Left lung (tissue), 10 donors: ENCODE data around the gene CHCHD6. TPM values are rescaled to one million over a fixed set of nuclear protein-coding genes. Genes with fewer than 3 reads are reported as not detected.

ENCODE experiments used
- ATAC-seq: fragments of 200-7000 bp; cut with Tn5 transposase; one replicate; pipeline ENCODE4 v1.9.1; 2020; ENCODE audit warnings: moderate library complexity
- DNase-seq, 4 donors: peaks; one replicate each; pipeline ENCODE4 v3.0.0-alpha.2; 2013 to 2020
- H3K27ac ChIP-seq, 2 donors: fragments of 200-600 bp; sonication (generic) in 1 of 2; one replicate each; pipeline versions ENCODE4 v1.5.0 to v1.8.0; 2020 to 2021
- H3K27me3 ChIP-seq, 2 donors: fragments of 200-600 bp; sonication (generic) in 1 of 2; one replicate each; pipeline versions ENCODE4 v1.5.0 to v1.8.0; 2020 to 2021
- H3K36me3 ChIP-seq, 2 donors: fragments of 200-600 bp; sonication (generic) in 1 of 2; one replicate each; pipeline versions ENCODE4 v1.5.0 to v1.8.0; 2020 to 2021
- H3K4me1 ChIP-seq, 2 donors: fragments of 200-600 bp; one replicate each; pipeline ENCODE4 v1.8.0; 2021
- H3K4me3 ChIP-seq, 2 donors: fragments of 200-600 bp; sonication (generic) in 1 of 2; one replicate each; pipeline versions ENCODE4 v1.5.0 to v1.8.0; 2020 to 2021; ENCODE audit warnings: mild to moderate bottlenecking in 1 of 2
- H3K9me3 ChIP-seq, 2 donors: fragments of 200-600 bp; sonication (generic) in 1 of 2; one replicate each; pipeline versions ENCODE4 v1.5.0 to v1.8.0; 2020 to 2021
- CTCF ChIP-seq, 2 donors: fragments of 200-600 bp; sonication (generic) in 1 of 2; IDR thresholded peaks; one replicate each; pipeline versions ENCODE4 v1.5.0 to v1.8.0; 2021; ENCODE audit warnings: antibody characterized with exemption in 2 of 2
- intact Hi-C, 2 donors: fragments of 100-400 bp; cut with DNase I; formaldehyde crosslinking; loops; one replicate each; pipeline versions ENCODE4 v1.11.2 to v1.14.2; 2022
- polyA plus RNA-seq, 6 donors: library from polyadenylated mRNA; unstranded; fragments of 120-200 nt; gene quantifications; one replicate each; pipeline ENCODE4 v1.2.1, GENCODE V29; 2013; ENCODE audit not compliant: insufficient read length in 6 of 6
- total RNA-seq, 2 donors: library from RNA; stranded (reverse); fragmentation: NEBNext Ultra II Directional; extraction: Animal tissue kit (Norgen Biotek cat#: 25700); gene quantifications; one replicate each; pipeline ENCODE4 v1.2.1, GENCODE V29; 2021
- donor health status: DM: no; HTN: yes; CAD: no.
- donor health status: DM: no; HTN: no; CAD: no.

CHCHD6 gene
- total and polyA plus RNA-seq, 8 donors: 11.8 to 21.1 (median 18.4) TPM

GRCh38 chr3:126988451-126989021 lies 284.5 kb downstream of the CHCHD6 start:
- intact Hi-C loops: no loop called here
- ATAC-seq: no peak

GRCh38 chr3:126989316-126990023 lies 285.4 kb downstream of the CHCHD6 start:
- Histone ChIP-seq H3K4me1 (peaks cover 6 to 16% of the 10 kb centered on the region in 2 donors), H3K4me3 (no peak overlapping the region), H3K9me3 (no peaks in the 10 kb centered on the region), H3K36me3 (peaks cover 0 to 39% of the 10 kb centered on the region in 2 donors), H3K27me3 (peaks cover 0 to 9% of the 10 kb centered on the region in 2 donors), H3K27ac (no peak overlapping the region)
- intact Hi-C loops: no loop called here
- TF ChIP-seq CTCF (IDR thresholded peaks at IDR 0.05): no peak
- peak in 1 of 4 donors; percentile 76 for DNase-seq
- ATAC-seq: no peak

More at GRCh38 chr3:126988451-126989021, 284.5 kb downstream of the CHCHD6 start:
- peak in 1 of 4 donors; percentile 77 for DNase-seq
- Histone ChIP-seq H3K27ac (no peak overlapping the region), H3K9me3 (no peaks in the 10 kb centered on the region), H3K27me3 (peaks cover 0 to 18% of the 10 kb centered on the region in 2 donors), H3K36me3 (peaks cover 0 to 39% of the 10 kb centered on the region in 2 donors), H3K4me3 (no peak overlapping the region), H3K4me1 (peaks cover 6 to 20% of the 10 kb centered on the region in 2 donors)
- no peak for TF ChIP-seq CTCF (IDR thresholded peaks at IDR 0.05)

GRCh38 chr3:126990024-126990700 lies 286.1 kb downstream of the CHCHD6 start:
- no peak for TF ChIP-seq CTCF (IDR thresholded peaks at IDR 0.05)
- Histone ChIP-seq H3K4me3 (no peak overlapping the region), H3K36me3 (peaks cover 0 to 39% of the 10 kb centered on the region in 2 donors), H3K9me3 (no peaks in the 10 kb centered on the region), H3K4me1 (peaks cover 9 to 15% of the 10 kb centered on the region in 2 donors), H3K27me3 (peaks cover 0 to 2% of the 10 kb centered on the region in 2 donors), H3K27ac (no peak overlapping the region)
- no peak for ATAC-seq
- peak in 1 of 4 donors; percentile 66 for DNase-seq
- intact Hi-C loops: no loop called here

GRCh38 chr3:126990890-126991289 lies 286.9 kb downstream of the CHCHD6 start:
- H3K36me3 ChIP-seq: peaks cover 0 to 39% of the 10 kb centered on the region in 2 donors
- H3K4me1 ChIP-seq: peaks cover 9 to 12% of the 10 kb centered on the region in 2 donors
- no peak for ATAC-seq
- TF ChIP-seq CTCF (IDR thresholded peaks at IDR 0.05): no peak
- intact Hi-C loops: no loop called here
- no peaks in the 10 kb centered on the region for H3K9me3 ChIP-seq
- H3K27ac ChIP-seq: no peak overlapping the region
- H3K4me3 ChIP-seq: no peak overlapping the region
- H3K27me3 ChIP-seq: no peaks in the 10 kb centered on the region
- DNase-seq: peak in 1 of 4 donors; percentile 54
